Measurements from ENCODE around the gene LMNB1. TPM values are rescaled to one million over a fixed set of nuclear protein-coding genes. Genes with fewer than 3 reads are reported as not detected.

Gene LMNB1
- total RNA-seq, 6 donors from 2014 or later = 11.1 to 18.5 (median 15.9) TPM

GRCh38 chr5:126818736-126819135 lies 41.8 kb downstream of the LMNB1 start:
- Histone ChIP-seq H3K27me3 (no peaks in the 10 kb centered on the region), H3K4me1 (no peaks in the 10 kb centered on the region), H3K27ac (no peak overlapping the region), H3K9me3 (no peaks in the 10 kb centered on the region), H3K4me3 (no peak overlapping the region), H3K36me3 (peaks cover 0 to 4% (median 0%) of the 10 kb centered on the region in 4 donors)
- 80 to 89% methylated on average over 4 of the region's 4 CpGs for whole genome bisulfite sequencing, 2 donors
- ATAC-seq (ENCODE audit: low FRiP score in 2 of 2) = no peak
- TF ChIP-seq CTCF (IDR thresholded peaks at IDR 0.05) (no peak), POLR2A (IDR thresholded peaks at IDR 0.05) (no peak), POLR2AphosphoS5 (IDR thresholded peaks at IDR 0.05) (no peak), EP300 (IDR thresholded peaks at IDR 0.05) (no peak)
- no peak for DNase-seq

GRCh38 chr5:126819253-126819652 lies 42.3 kb downstream of the LMNB1 start:
- H3K27me3 ChIP-seq = no peaks in the 10 kb centered on the region
- ATAC-seq (ENCODE audit: low FRiP score in 2 of 2) = no peak
- no peak overlapping the region for H3K27ac ChIP-seq
- no peak for DNase-seq
- no peaks in the 10 kb centered on the region for H3K9me3 ChIP-seq
- TF ChIP-seq EP300 (IDR thresholded peaks at IDR 0.05) (no peak), CTCF (IDR thresholded peaks at IDR 0.05) (no peak), POLR2A (IDR thresholded peaks at IDR 0.05) (no peak), POLR2AphosphoS5 (IDR thresholded peaks at IDR 0.05) (no peak)
- 95 to 100% methylated on average over 5 of the region's 5 CpGs for WGBS, 2 donors
- peaks cover 0 to 4% (median 0%) of the 10 kb centered on the region in 4 donors for H3K36me3 ChIP-seq
- H3K4me3 ChIP-seq = no peak overlapping the region
- no peaks in the 10 kb centered on the region for H3K4me1 ChIP-seq

- no peak for ATAC-seq (ENCODE audit: low FRiP score in 2 of 2)
- WGBS, 2 donors = 65 to 81% methylated on average over 3 of the region's 3 CpGs
Observed at GRCh38 chr5:126826619-126827215, 49.8 kb downstream of the LMNB1 start.

GRCh38 chr5:126829098-126829497 lies 52.2 kb downstream of the LMNB1 start:
- H3K27me3 ChIP-seq = no peaks in the 10 kb centered on the region
- H3K9me3 ChIP-seq = no peaks in the 10 kb centered on the region
- no peak overlapping the region for H3K27ac ChIP-seq
- H3K4me1 ChIP-seq = no peaks in the 10 kb centered on the region
- WGBS, 2 donors = 96% methylated on average over 5 of the region's 5 CpGs
- no peak for TF ChIP-seq POLR2AphosphoS5 (IDR thresholded peaks at IDR 0.05)
- TF ChIP-seq EP300 (IDR thresholded peaks at IDR 0.05) = no peak
- no peak for TF ChIP-seq CTCF (IDR thresholded peaks at IDR 0.05)
- no peak for TF ChIP-seq POLR2A (IDR thresholded peaks at IDR 0.05)
- ATAC-seq (ENCODE audit: low FRiP score in 2 of 2) (no peak), DNase-seq (no peak)
- H3K4me3 ChIP-seq = no peak overlapping the region
- peaks cover 0 to 24% (median 12%) of the 10 kb centered on the region in 4 donors for H3K36me3 ChIP-seq

More at GRCh38 chr5:126826619-126827215, 49.8 kb downstream of the LMNB1 start:
- no peak overlapping the region for H3K4me3 ChIP-seq
- H3K9me3 ChIP-seq = no peaks in the 10 kb centered on the region
- H3K4me1 ChIP-seq = no peaks in the 10 kb centered on the region
- peaks cover 0 to 18% (median 9%) of the 10 kb centered on the region in 4 donors for H3K36me3 ChIP-seq
- TF ChIP-seq POLR2A (IDR thresholded peaks at IDR 0.05) = no peak
- TF ChIP-seq CTCF (IDR thresholded peaks at IDR 0.05) = no peak
- no peak for TF ChIP-seq POLR2AphosphoS5 (IDR thresholded peaks at IDR 0.05)
- TF ChIP-seq EP300 (IDR thresholded peaks at IDR 0.05) = no peak
- no peak overlapping the region for H3K27ac ChIP-seq
- H3K27me3 ChIP-seq = no peaks in the 10 kb centered on the region
- DNase-seq = no peak

- Histone ChIP-seq H3K4me1 (no peaks in the 10 kb centered on the region), H3K36me3 (peaks cover 0 to 26% (median 12%) of the 10 kb centered on the region in 4 donors), H3K27ac (no peak overlapping the region), H3K9me3 (no peaks in the 10 kb centered on the region), H3K27me3 (no peaks in the 10 kb centered on the region), H3K4me3 (no peak overlapping the region)
- DNase-seq (no peak), ATAC-seq (ENCODE audit: low FRiP score in 2 of 2) (no peak)
- no peak for TF ChIP-seq POLR2A (IDR thresholded peaks at IDR 0.05)
- TF ChIP-seq EP300 (IDR thresholded peaks at IDR 0.05) = no peak
- TF ChIP-seq CTCF (IDR thresholded peaks at IDR 0.05) = no peak
- TF ChIP-seq POLR2AphosphoS5 (IDR thresholded peaks at IDR 0.05) = no peak
- 92 to 94% methylated on average over 5 of the region's 5 CpGs for WGBS, 2 donors
Observed at GRCh38 chr5:126830061-126830460, 53.1 kb downstream of the LMNB1 start.

Data from upper lobe of left lung (tissue), 6 donors.